Upper lobe of left lung (tissue), 6 donors: ENCODE results near the gene TP63. TPM values are rescaled to one million over a fixed set of nuclear protein-coding genes. Genes with fewer than 3 reads are reported as not detected.

Experiments
- ATAC-seq, 2 donors: fragments of 200-7000 bp; cut with Tn5 transposase; one replicate each; pipeline ENCODE4 v1.9.1; 2022; ENCODE audit warnings: mild to moderate bottlenecking in 2 of 2, moderate library complexity in 2 of 2; ENCODE audit not compliant: low FRiP score in 2 of 2
- DNase-seq, 2 donors: peaks; one replicate each; pipeline ENCODE4 v3.0.0-alpha.2; 2019 to 2020
- H3K27ac ChIP-seq, 4 donors: fragments of 200-600 bp; sonication (generic); one replicate each; pipeline ENCODE4 v1.5.1; 2016 to 2019
- H3K27me3 ChIP-seq, 4 donors: fragments of 200-600 bp; sonication (generic); one replicate each; pipeline ENCODE4 v1.5.1; 2017 to 2019
- H3K36me3 ChIP-seq, 4 donors: fragments of 200-600 bp; sonication (generic); one replicate each; pipeline ENCODE4 v1.5.1; 2016 to 2019
- H3K4me1 ChIP-seq, 4 donors: fragments of 200-600 bp; sonication (generic); one replicate each; pipeline ENCODE4 v1.5.1; 2018 to 2019
- H3K4me3 ChIP-seq, 4 donors: fragments of 200-600 bp; sonication (generic); one replicate each; pipeline ENCODE4 v1.5.1; 2017 to 2019; ENCODE audit warnings: mild to moderate bottlenecking in 2 of 4, moderate library complexity in 1 of 4
- H3K9me3 ChIP-seq, 4 donors: fragments of 200-600 bp; sonication (generic); one replicate each; pipeline ENCODE4 v1.5.1; 2018 to 2019
- EP300 ChIP-seq, 4 donors: sonication (generic); formaldehyde crosslinking; IDR thresholded peaks; one replicate each; pipeline ENCODE4 v1.5.1; 2017; ENCODE audit warnings: antibody characterized with exemption in 4 of 4, control low read depth in 2 of 4
- POLR2A ChIP-seq, 4 donors: fragments of 450-650 bp; IDR thresholded peaks; one replicate each; pipeline ENCODE4 v1.5.1; 2016 to 2017; ENCODE audit warnings: antibody characterized with exemption in 4 of 4, mild to moderate bottlenecking in 2 of 4
- POLR2AphosphoS5 ChIP-seq, 2 donors: sonication (generic); formaldehyde crosslinking; IDR thresholded peaks; one replicate each; pipeline ENCODE4 v1.5.1; 2017; ENCODE audit warnings: antibody characterized with exemption in 2 of 2
- WGBS, 2 donors: methylation state at CpG; one replicate each; pipeline ENCODE4 v1.1.5; 2017 to 2018; 5-methylcytosine and 5-hydroxymethylcytosine counted together
- total RNA-seq, 6 donors: library from RNA; depleted of rRNA in 4 of 6; stranded (reverse); fragments of >200 nt in 4 of 6; gene quantifications; one replicate each; pipeline versions ENCODE4 v1.1.0 to v1.2.1, GENCODE V29; 2016 to 2021
- TF ChIP-seq, protein P1 (sequence below), 6 experiments: fragments of 450-650 bp in 4 of 6; fragments of 200-600 bp in 2 of 6; sonication (generic) in 2 of 6; IDR thresholded peaks; one replicate each; pipeline ENCODE4 v1.5.1; 2016 to 2019; ENCODE audit warnings: antibody characterized with exemption in 6 of 6
- donor health status: DM: no; HTN: no; CAD: no; lungs with moderate emphysema.
- donor health status: DM: no; HTN: yes; CAD: no; lungs with severe emphysema.

Gene TP63
- total RNA-seq, 6 donors from 2014 or later, result 1.0 to 8.8 (median 2.8) TPM

DNA sequence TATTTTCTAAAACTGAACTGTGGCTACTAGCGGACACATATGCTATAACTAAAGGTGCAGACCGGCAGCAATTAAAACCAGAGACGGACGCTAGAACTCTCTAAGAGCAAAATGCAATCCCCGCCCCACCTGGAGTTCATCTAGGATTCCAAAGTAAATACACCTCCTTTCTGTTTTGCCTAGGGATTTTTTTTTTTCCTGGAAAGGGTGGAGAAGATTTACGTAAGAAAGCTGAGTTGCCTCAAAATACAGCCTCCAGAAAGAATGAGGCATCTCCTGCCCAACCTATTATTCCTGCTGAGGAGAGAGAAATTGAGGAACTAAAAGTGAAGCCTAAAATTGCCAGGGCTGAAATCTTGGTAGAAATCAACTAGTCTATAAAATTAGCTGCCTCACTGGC lies 150.2 kb downstream of the TP63 start:
- Histone ChIP-seq H3K9me3 (no peaks in the 10 kb centered on the region), H3K36me3 (no peaks in the 10 kb centered on the region), H3K27me3 (no peaks in the 10 kb centered on the region), H3K4me3 (no peak overlapping the region), H3K4me1 (no peaks in the 10 kb centered on the region), H3K27ac (no peak overlapping the region)
- ATAC-seq (no peak), DNase-seq (no peak)
- 74 to 92% methylated on average over 6 of the region's 6 CpGs for WGBS, 2 donors
- TF ChIP-seq, protein P1, sequence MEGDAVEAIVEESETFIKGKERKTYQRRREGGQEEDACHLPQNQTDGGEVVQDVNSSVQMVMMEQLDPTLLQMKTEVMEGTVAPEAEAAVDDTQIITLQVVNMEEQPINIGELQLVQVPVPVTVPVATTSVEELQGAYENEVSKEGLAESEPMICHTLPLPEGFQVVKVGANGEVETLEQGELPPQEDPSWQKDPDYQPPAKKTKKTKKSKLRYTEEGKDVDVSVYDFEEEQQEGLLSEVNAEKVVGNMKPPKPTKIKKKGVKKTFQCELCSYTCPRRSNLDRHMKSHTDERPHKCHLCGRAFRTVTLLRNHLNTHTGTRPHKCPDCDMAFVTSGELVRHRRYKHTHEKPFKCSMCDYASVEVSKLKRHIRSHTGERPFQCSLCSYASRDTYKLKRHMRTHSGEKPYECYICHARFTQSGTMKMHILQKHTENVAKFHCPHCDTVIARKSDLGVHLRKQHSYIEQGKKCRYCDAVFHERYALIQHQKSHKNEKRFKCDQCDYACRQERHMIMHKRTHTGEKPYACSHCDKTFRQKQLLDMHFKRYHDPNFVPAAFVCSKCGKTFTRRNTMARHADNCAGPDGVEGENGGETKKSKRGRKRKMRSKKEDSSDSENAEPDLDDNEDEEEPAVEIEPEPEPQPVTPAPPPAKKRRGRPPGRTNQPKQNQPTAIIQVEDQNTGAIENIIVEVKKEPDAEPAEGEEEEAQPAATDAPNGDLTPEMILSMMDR (IDR thresholded peaks at IDR 0.05), result no peak
- TF ChIP-seq EP300 (IDR thresholded peaks at IDR 0.05), result no peak
- no peak for TF ChIP-seq POLR2AphosphoS5 (IDR thresholded peaks at IDR 0.05)
- TF ChIP-seq POLR2A (IDR thresholded peaks at IDR 0.05), result no peak

DNA sequence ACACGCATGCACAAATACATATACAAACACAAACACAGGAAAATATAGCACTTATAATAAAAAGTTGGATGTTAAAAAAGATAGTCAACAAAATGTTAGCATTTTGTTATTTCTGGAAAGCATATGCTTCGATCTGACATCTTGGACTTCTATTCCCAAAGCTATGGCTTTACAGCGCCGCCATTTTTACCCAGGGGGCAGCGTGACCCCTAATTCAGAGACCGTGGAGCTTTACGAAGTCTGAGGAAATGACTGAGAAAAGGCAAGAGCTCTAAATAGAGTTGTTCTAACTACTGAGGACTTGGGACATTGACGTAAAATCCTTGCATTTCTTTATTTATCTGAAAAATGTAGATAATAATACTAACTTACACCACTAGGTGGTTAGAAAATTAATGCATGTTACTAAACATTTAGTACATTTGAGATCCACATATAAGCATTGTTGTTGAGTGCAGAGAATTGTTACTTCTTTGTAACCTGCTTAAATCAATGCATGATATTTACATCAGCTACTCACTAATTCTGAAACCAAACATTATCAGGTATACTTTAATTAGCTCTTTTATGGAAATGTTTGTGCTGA lies 155.4 kb downstream of the TP63 start:
- H3K27ac ChIP-seq, result no peak overlapping the region
- 94 to 98% methylated on average over 8 of the region's 8 CpGs for WGBS, 2 donors
- ATAC-seq (no peak), DNase-seq (no peak)
- H3K27me3 ChIP-seq, result no peaks in the 10 kb centered on the region
- no peaks in the 10 kb centered on the region for H3K9me3 ChIP-seq
- peaks cover 0 to 6% (median 5%) of the 10 kb centered on the region in 4 donors for H3K4me1 ChIP-seq
- no peak for TF ChIP-seq POLR2AphosphoS5 (IDR thresholded peaks at IDR 0.05)
- TF ChIP-seq, protein P1 (IDR thresholded peaks at IDR 0.05), result no peak
- TF ChIP-seq POLR2A (IDR thresholded peaks at IDR 0.05), result no peak
- no peak for TF ChIP-seq EP300 (IDR thresholded peaks at IDR 0.05)
- H3K4me3 ChIP-seq, result no peak overlapping the region
- H3K36me3 ChIP-seq, result no peaks in the 10 kb centered on the region

DNA sequence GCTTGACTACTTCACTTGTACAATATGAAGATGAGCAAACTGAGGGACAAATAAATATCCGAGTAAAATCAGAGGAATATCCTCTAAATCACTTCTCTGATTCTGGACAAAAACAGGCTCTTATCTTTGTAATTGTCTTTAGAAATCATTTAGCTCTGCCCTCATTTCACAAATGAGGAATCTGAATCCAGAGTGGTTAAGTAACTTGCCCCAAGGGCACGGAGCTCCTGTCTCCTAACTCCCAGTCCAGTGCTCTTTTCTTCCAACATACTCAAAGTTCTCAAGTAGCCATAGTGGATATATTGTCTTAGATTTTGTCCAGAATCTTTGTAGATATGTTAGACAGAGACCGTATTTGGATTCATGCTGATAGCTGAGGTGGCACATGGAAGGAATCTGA lies 156.0 kb downstream of the TP63 start:
- no peak overlapping the region for H3K4me3 ChIP-seq
- peaks cover 0 to 6% (median 5%) of the 10 kb centered on the region in 4 donors for H3K4me1 ChIP-seq
- no peaks in the 10 kb centered on the region for H3K27me3 ChIP-seq
- H3K36me3 ChIP-seq, result no peaks in the 10 kb centered on the region
- no peak overlapping the region for H3K27ac ChIP-seq
- DNase-seq, result no peak
- ATAC-seq, result no peak
- H3K9me3 ChIP-seq, result no peaks in the 10 kb centered on the region
- WGBS, 2 donors, result 62 to 93% methylated on average over 3 of the region's 3 CpGs
- no peak for TF ChIP-seq POLR2A (IDR thresholded peaks at IDR 0.05)

DNA sequence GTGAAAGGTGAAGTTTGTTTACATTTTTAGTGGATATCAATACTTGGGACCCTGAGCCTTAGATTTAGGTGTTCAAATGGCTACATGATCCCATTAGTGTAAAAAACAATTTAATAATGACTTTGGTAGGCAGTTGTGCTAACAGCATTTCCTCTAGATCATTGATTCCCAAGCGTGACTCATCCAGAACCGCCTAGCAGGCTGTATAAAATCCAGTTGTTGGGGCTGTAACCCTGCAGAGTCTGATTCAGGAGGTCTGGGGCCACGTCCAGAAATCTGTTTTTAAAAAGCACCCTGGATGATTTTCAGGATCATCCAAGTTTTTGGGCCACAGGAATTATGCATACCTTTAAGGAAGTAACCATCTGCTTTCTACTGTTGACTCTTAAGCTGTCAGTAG lies 156.4 kb downstream of the TP63 start:
- no peaks in the 10 kb centered on the region for H3K9me3 ChIP-seq
- H3K27ac ChIP-seq, result no peak overlapping the region
- DNase-seq (no peak), ATAC-seq (no peak)
- no peaks in the 10 kb centered on the region for H3K27me3 ChIP-seq
- WGBS, 2 donors, result 71 to 74% methylated on average over 3 of the region's 3 CpGs
- no peak for TF ChIP-seq POLR2AphosphoS5 (IDR thresholded peaks at IDR 0.05)
- TF ChIP-seq POLR2A (IDR thresholded peaks at IDR 0.05), result no peak
- TF ChIP-seq EP300 (IDR thresholded peaks at IDR 0.05), result no peak
- TF ChIP-seq, protein P1 (IDR thresholded peaks at IDR 0.05), result no peak
- H3K4me1 ChIP-seq, result peaks cover 0 to 6% (median 5%) of the 10 kb centered on the region in 4 donors
- H3K4me3 ChIP-seq, result no peak overlapping the region
- no peaks in the 10 kb centered on the region for H3K36me3 ChIP-seq

DNA sequence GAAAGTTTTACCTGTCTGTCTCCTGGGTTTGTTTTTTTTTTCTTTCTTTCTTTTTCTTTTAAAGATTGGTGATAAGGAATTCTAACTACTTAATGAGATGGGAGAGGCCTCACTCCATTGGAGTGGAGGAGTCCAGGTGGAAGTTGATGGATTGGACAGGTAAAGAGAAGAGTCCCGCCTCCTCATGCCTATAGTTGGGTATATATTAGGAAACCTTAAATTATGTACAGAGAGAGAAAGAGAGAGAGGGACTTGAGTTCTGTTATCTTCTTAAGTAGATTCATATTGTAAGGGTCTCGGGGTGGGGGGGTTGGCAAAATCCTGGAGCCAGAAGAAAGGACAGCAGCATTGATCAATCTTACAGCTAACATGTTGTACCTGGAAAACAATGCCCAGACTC lies 158.2 kb downstream of the TP63 start:
- Histone ChIP-seq H3K27me3 (no peaks in the 10 kb centered on the region), H3K36me3 (no peaks in the 10 kb centered on the region), H3K27ac (no peak overlapping the region), H3K4me3 (no peak overlapping the region), H3K4me1 (peaks cover 0 to 6% (median 5%) of the 10 kb centered on the region in 4 donors), H3K9me3 (no peaks in the 10 kb centered on the region)
- no peak for TF ChIP-seq EP300 (IDR thresholded peaks at IDR 0.05)
- no peak for TF ChIP-seq POLR2A (IDR thresholded peaks at IDR 0.05)
- TF ChIP-seq, protein P1 (IDR thresholded peaks at IDR 0.05), result no peak
- TF ChIP-seq POLR2AphosphoS5 (IDR thresholded peaks at IDR 0.05), result no peak
- WGBS, 2 donors, result 46 to 64% methylated on average over 2 of the region's 2 CpGs
- ATAC-seq, result no peak
- DNase-seq, result no peak
